Measurements from ENCODE around the gene RABEP2. TPM values are rescaled to one million over a fixed set of nuclear protein-coding genes. Genes with fewer than 3 reads are reported as not detected.

Gene RABEP2
- total RNA-seq, 1 donor from 2014 or later: 34.9 TPM

GRCh38 chr16:28925386-28926228 is 569 bp upstream of the RABEP2 start:
- TF ChIP-seq CTCF (IDR thresholded peaks at IDR 0.05; ENCODE audit: unreplicated experiment): no peak
- no peak for DNase-seq (ENCODE audit: low spot score, unreplicated experiment)
- H3K4me1 Mint-ChIP-seq (ENCODE audit: low read depth): peaks cover 15% of the 10 kb centered on the region
- peak overlapping the region; percentile 97 for H3K27ac Mint-ChIP-seq
- peaks cover 4% of the 10 kb centered on the region for H3K36me3 Mint-ChIP-seq (ENCODE audit: insufficient read depth)
- no peaks in the 10 kb centered on the region for H3K9me3 Mint-ChIP-seq (ENCODE audit: low read depth)
- H3K27me3 Mint-ChIP-seq: no peaks in the 10 kb centered on the region
- H3K4me3 Mint-ChIP-seq (ENCODE audit: low read depth): peak overlapping the region; percentile 98

GRCh38 chr16:28924399-28924761 is 658 bp downstream of the RABEP2 start:
- H3K4me3 Mint-ChIP-seq (ENCODE audit: low read depth): peak overlapping the region; percentile 98
- TF ChIP-seq CTCF (IDR thresholded peaks at IDR 0.05; ENCODE audit: unreplicated experiment): peak; percentile 58
- no peaks in the 10 kb centered on the region for H3K9me3 Mint-ChIP-seq (ENCODE audit: low read depth)
- no peaks in the 10 kb centered on the region for H3K27me3 Mint-ChIP-seq
- H3K4me1 Mint-ChIP-seq (ENCODE audit: low read depth): peaks cover 15% of the 10 kb centered on the region
- peak overlapping the region; percentile 95 for H3K27ac Mint-ChIP-seq
- DNase-seq (ENCODE audit: low spot score, unreplicated experiment): no peak
- H3K36me3 Mint-ChIP-seq (ENCODE audit: insufficient read depth): peaks cover 6% of the 10 kb centered on the region

GRCh38 chr16:28923652-28924398 is 1.2 kb downstream of the RABEP2 start:
- no peaks in the 10 kb centered on the region for H3K9me3 Mint-ChIP-seq (ENCODE audit: low read depth)
- TF ChIP-seq CTCF (IDR thresholded peaks at IDR 0.05; ENCODE audit: unreplicated experiment): no peak
- no peak for DNase-seq (ENCODE audit: low spot score, unreplicated experiment)
- peaks cover 6% of the 10 kb centered on the region for H3K36me3 Mint-ChIP-seq (ENCODE audit: insufficient read depth)
- no peaks in the 10 kb centered on the region for H3K27me3 Mint-ChIP-seq
- peak overlapping the region; percentile 95 for H3K27ac Mint-ChIP-seq
- H3K4me3 Mint-ChIP-seq (ENCODE audit: low read depth): peak overlapping the region; percentile 98
- peaks cover 15% of the 10 kb centered on the region for H3K4me1 Mint-ChIP-seq (ENCODE audit: low read depth)

- peak overlapping the region; percentile 62 for H3K27ac Mint-ChIP-seq
- peaks cover 15% of the 10 kb centered on the region for H3K4me1 Mint-ChIP-seq (ENCODE audit: low read depth)
- H3K36me3 Mint-ChIP-seq (ENCODE audit: insufficient read depth): peaks cover 6% of the 10 kb centered on the region
- no peak for TF ChIP-seq CTCF (IDR thresholded peaks at IDR 0.05; ENCODE audit: unreplicated experiment)
- H3K9me3 Mint-ChIP-seq (ENCODE audit: low read depth): no peaks in the 10 kb centered on the region
- no peak for DNase-seq (ENCODE audit: low spot score, unreplicated experiment)
- peak overlapping the region; percentile 98 for H3K4me3 Mint-ChIP-seq (ENCODE audit: low read depth)
- no peaks in the 10 kb centered on the region for H3K27me3 Mint-ChIP-seq
Measured at GRCh38 chr16:28923231-28923587, 1.8 kb downstream of the RABEP2 start.

- Mint-ChIP-seq H3K4me1 (ENCODE audit: low read depth) (peaks cover 4% of the 10 kb centered on the region), H3K36me3 (ENCODE audit: insufficient read depth) (peaks cover 11% of the 10 kb centered on the region), H3K27ac (no peak overlapping the region), H3K9me3 (ENCODE audit: low read depth) (no peaks in the 10 kb centered on the region), H3K27me3 (no peaks in the 10 kb centered on the region), H3K4me3 (ENCODE audit: low read depth) (no peak overlapping the region)
- no peak for DNase-seq (ENCODE audit: low spot score, unreplicated experiment)
- TF ChIP-seq CTCF (IDR thresholded peaks at IDR 0.05; ENCODE audit: unreplicated experiment): no peak
Measured at GRCh38 chr16:28918698-28919097, 6.3 kb downstream of the RABEP2 start.

Measured in progenitor cell of endocrine pancreas (in vitro differentiated cells).